Gastrocnemius medialis (tissue), 4 donors: ENCODE results near the gene HPF1. TPM values are rescaled to one million over a fixed set of nuclear protein-coding genes. Genes with fewer than 3 reads are reported as not detected.
"Not testable (repeated sequence)": the region's sequence is repeated elsewhere in the genome, so short reads cannot be mapped to it uniquely, and the experiment has no call there.

Source experiments
- ATAC-seq, 2 donors: fragments of 150-250 bp; one replicate each; pipeline ENCODE4 v1.9.1; 2016
- DNase-seq, 2 donors: peaks; one replicate each; pipeline ENCODE4 v3.0.0-alpha.2; 2019
- H3K27ac ChIP-seq, 4 donors: fragments of 200-600 bp; sonication (generic); 1 replicate in 1 of 4; 2 replicates in 3 of 4; pipeline ENCODE4 v1.5.1; 2016 to 2018; ENCODE audit warnings: mild to moderate bottlenecking in 2 of 4, moderate library complexity in 1 of 4
- H3K27me3 ChIP-seq, 3 donors: fragments of 200-600 bp; sonication (generic) in 2 of 3; 1 replicate in 1 of 3; 2 replicates in 2 of 3; pipeline versions ENCODE4 v1.5.1 to v1.6.0; 2016 to 2019; ENCODE audit warnings: mild to moderate bottlenecking in 1 of 3, moderate library complexity in 1 of 3
- H3K36me3 ChIP-seq, 2 donors: fragments of 200-600 bp; sonication (generic) in 1 of 2; one replicate each; pipeline ENCODE4 v1.5.1; 2017 to 2018
- H3K4me1 ChIP-seq, 2 donors: fragments of 200-600 bp; sonication (generic) in 1 of 2; one replicate each; pipeline ENCODE4 v1.5.1; 2016 to 2017; ENCODE audit warnings: mild to moderate bottlenecking in 2 of 2
- H3K4me3 ChIP-seq, 4 donors: fragments of 200-600 bp; sonication (generic) in 3 of 4; 1 replicate in 1 of 4; 2 replicates in 3 of 4; pipeline ENCODE4 v1.5.1; 2016 to 2019; ENCODE audit warnings: mild to moderate bottlenecking in 2 of 4
- H3K9me3 ChIP-seq, 3 donors: fragments of 200-600 bp; sonication (generic) in 2 of 3; 1 replicate in 1 of 3; 2 replicates in 2 of 3; pipeline ENCODE4 v1.5.1; 2016 to 2019
- CTCF ChIP-seq, 5 experiments: fragments of 450-650 bp in 3 of 5; fragments of 200-600 bp in 2 of 5; sonication (generic) in 2 of 5; IDR thresholded peaks in 4 of 5; conservative IDR thresholded peaks in 1 of 5; 1 replicate in 4 of 5; 2 replicates in 1 of 5; pipeline ENCODE4 v1.5.1; 2016 to 2019; ENCODE audit warnings: antibody characterized with exemption in 5 of 5, mild to moderate bottlenecking in 3 of 5, moderate library complexity in 3 of 5
- POLR2A ChIP-seq, 2 donors: fragments of 450-650 bp; IDR thresholded peaks; one replicate each; pipeline ENCODE4 v1.6.1; 2017; ENCODE audit warnings: antibody characterized with exemption in 2 of 2, mild to moderate bottlenecking in 2 of 2, moderate library complexity in 2 of 2
- in situ Hi-C, 4 donors: fragments of 200-750 bp; cut with MboI; loops; one replicate each; pipeline versions ENCODE4 v1.15.0 to v1.8.0; 2017; ENCODE audit warnings: low sequenced_read_pairs in 4 of 4
- intact Hi-C: fragments of 100-400 bp; cut with DNase I; formaldehyde crosslinking; loops from one replicate; pipeline ENCODE4 v1.15.1; 2023; ENCODE audit warnings: low total_unique reads
- total RNA-seq, 4 donors: library from RNA; depleted of rRNA; stranded (reverse); fragments of >200 nt; gene quantifications; one replicate each; pipeline versions ENCODE4 v1.1.0 to v1.2.3, GENCODE V29; 2016

HPF1 gene
- total RNA-seq, 4 donors from 2014 or later = 18.4 to 51.8 (median 28.4) TPM

GRCh38 chr4:169756971-169757574 is 671 bp downstream of the HPF1 start:
- intact Hi-C loops = no loop called here

GRCh38 chr4:169745291-169745690 is 12.5 kb downstream of the HPF1 start:
- no peak overlapping the region for H3K27ac ChIP-seq
- intact Hi-C loops = no loop called here
- DNase-seq = no peak

More at GRCh38 chr4:169756971-169757574, 671 bp downstream of the HPF1 start:
- no peak for DNase-seq
- in situ Hi-C loops = loop anchor here in 1 of 4 donors (10.0 kb wide), 1 partner anchor 132 kb away; the partner anchor contains the start of gene CLCN3
- peak in 1 of 2 donors; percentile 6 for ATAC-seq
- H3K27ac ChIP-seq = peak overlapping the region; percentile 63 to 81 (median 73)
- no peaks in the 10 kb centered on the region for H3K27me3 ChIP-seq
- H3K36me3 ChIP-seq = peaks cover 0 to 9% of the 10 kb centered on the region in 2 donors
- H3K4me3 ChIP-seq = peak overlapping the region; percentile 78 to 100 (median 88)
- H3K4me1 ChIP-seq = peaks cover 16 to 17% of the 10 kb centered on the region in 2 donors
- no peak for TF ChIP-seq POLR2A (IDR thresholded peaks at IDR 0.05)
- TF ChIP-seq CTCF (IDR thresholded peaks at IDR 0.05 in 4 of 5, conservative IDR thresholded peaks at IDR 0.05 in 1 of 5) = no peak
- H3K9me3 ChIP-seq = no peaks in the 10 kb centered on the region

GRCh38 chr4:169744601-169745000 is 13.1 kb downstream of the HPF1 start:
- Histone ChIP-seq H3K4me3 (no peak overlapping the region), H3K27me3 (no peaks in the 10 kb centered on the region), H3K9me3 (no peaks in the 10 kb centered on the region), H3K4me1 (no peaks in the 10 kb centered on the region), H3K27ac (no peak overlapping the region), H3K36me3 (no peaks in the 10 kb centered on the region)
- no peak for ATAC-seq
- intact Hi-C loops (no loop called here), in situ Hi-C loops (no loop called here)
- DNase-seq = no peak
- no peak for TF ChIP-seq POLR2A (IDR thresholded peaks at IDR 0.05)
- TF ChIP-seq CTCF (IDR thresholded peaks at IDR 0.05 in 4 of 5, conservative IDR thresholded peaks at IDR 0.05 in 1 of 5) = no peak

More at GRCh38 chr4:169745291-169745690, 12.5 kb downstream of the HPF1 start:
- no peak overlapping the region for H3K4me3 ChIP-seq
- in situ Hi-C loops = no loop called here
- H3K27me3 ChIP-seq = no peaks in the 10 kb centered on the region
- no peak for TF ChIP-seq CTCF (IDR thresholded peaks at IDR 0.05 in 4 of 5, conservative IDR thresholded peaks at IDR 0.05 in 1 of 5)
- no peak for TF ChIP-seq POLR2A (IDR thresholded peaks at IDR 0.05)
- no peak for ATAC-seq
- no peaks in the 10 kb centered on the region for H3K4me1 ChIP-seq
- H3K36me3 ChIP-seq = no peaks in the 10 kb centered on the region
- H3K9me3 ChIP-seq = no peaks in the 10 kb centered on the region

DNA sequence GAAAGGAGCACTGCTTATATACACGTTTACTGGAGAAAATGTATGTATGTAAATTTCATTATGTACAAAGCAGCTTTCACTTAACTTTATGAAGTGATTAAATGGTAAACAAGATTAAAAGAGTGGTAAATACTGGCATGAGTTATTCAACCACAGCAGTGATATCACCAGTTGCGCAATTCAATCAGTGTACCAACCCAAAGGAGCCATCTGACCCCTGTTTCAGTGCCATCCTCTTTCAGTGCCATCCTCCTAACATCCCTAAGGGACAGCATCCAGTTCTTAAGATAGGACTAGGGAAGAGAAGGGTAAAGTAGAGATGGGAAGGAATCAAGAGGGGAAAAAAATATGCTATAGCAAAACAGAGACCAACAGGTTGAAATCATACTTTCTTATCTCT is 16.2 kb downstream of the HPF1 start:
- Histone ChIP-seq H3K9me3 (no peaks in the 10 kb centered on the region), H3K4me1 (no peaks in the 10 kb centered on the region), H3K4me3 (no peak overlapping the region), H3K27me3 (no peaks in the 10 kb centered on the region), H3K27ac (no peak overlapping the region), H3K36me3 (no peaks in the 10 kb centered on the region)
- DNase-seq = no peak
- intact Hi-C loops = no loop called here
- TF ChIP-seq CTCF (IDR thresholded peaks at IDR 0.05 in 4 of 5, conservative IDR thresholded peaks at IDR 0.05 in 1 of 5) (no peak), POLR2A (IDR thresholded peaks at IDR 0.05) (no peak)
- ATAC-seq = no peak
- in situ Hi-C loops = no loop called here

DNA sequence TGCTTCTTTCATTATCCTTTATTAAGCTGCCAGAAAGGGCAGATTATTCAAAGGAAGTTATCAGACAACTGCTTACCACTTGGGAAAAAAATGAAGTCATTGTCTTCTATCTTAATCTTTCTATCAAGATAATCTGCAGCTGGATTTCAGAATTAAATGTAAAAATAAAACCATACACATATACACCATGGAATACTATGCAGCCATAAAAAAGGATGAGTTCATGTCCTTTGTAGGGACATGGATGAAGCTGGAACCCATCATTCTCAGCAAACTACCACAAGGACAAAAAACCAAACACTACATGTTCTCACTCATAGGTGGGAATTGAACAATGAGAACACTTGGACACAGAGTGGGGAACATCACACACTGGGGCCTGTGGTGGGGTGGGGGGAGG is 19.1 kb downstream of the HPF1 start:
- H3K4me1 ChIP-seq, H3K9me3 ChIP-seq, H3K36me3 ChIP-seq, H3K27ac ChIP-seq, in situ Hi-C loops, H3K4me3 ChIP-seq, H3K27me3 ChIP-seq, DNase-seq, ATAC-seq, intact Hi-C loops: not testable (repeated sequence)
